Tibial nerve (tissue), 3 donors: ENCODE results near the gene RPS14.

Source experiments
- POLR2A ChIP-seq, 2 donors: fragments of 450-650 bp; IDR thresholded peaks; one replicate each; pipeline ENCODE4 v1.6.1; 2017; ENCODE audit warnings: antibody characterized with exemption in 2 of 2, mild to moderate bottlenecking in 2 of 2, moderate library complexity in 2 of 2
- TF ChIP-seq, protein P1 (sequence below), 5 experiments: fragments of 200-600 bp in 3 of 5; fragments of 450-650 bp in 2 of 5; sonication (generic) in 3 of 5; IDR thresholded peaks; one replicate each; pipeline ENCODE4 v1.5.1; 2016 to 2019; ENCODE audit warnings: antibody characterized with exemption in 5 of 5, mild to moderate bottlenecking in 3 of 5, moderate library complexity in 2 of 5

DNA sequence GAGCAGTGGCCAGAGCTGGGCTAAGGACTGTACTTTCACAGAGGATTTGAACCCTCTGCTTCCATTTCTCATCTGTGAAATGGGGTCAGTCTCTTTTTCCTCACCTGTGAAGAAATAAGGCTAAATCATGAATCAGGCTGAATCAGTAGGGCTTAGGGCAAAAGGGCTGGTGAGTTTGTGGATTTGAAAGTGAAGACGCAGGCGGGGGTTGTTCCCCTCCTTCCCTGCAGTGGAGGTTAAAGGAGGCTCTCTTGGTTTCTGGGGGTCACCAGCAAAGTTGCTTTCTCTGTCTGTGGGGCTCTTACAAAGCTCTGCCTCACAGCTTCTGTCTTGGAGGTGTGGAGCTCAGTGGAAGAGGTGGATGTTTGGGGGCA lies 40.7 kb upstream of the RPS14 start:
- TF ChIP-seq POLR2A (IDR thresholded peaks at IDR 0.05) = no peak
- TF ChIP-seq, protein P1, sequence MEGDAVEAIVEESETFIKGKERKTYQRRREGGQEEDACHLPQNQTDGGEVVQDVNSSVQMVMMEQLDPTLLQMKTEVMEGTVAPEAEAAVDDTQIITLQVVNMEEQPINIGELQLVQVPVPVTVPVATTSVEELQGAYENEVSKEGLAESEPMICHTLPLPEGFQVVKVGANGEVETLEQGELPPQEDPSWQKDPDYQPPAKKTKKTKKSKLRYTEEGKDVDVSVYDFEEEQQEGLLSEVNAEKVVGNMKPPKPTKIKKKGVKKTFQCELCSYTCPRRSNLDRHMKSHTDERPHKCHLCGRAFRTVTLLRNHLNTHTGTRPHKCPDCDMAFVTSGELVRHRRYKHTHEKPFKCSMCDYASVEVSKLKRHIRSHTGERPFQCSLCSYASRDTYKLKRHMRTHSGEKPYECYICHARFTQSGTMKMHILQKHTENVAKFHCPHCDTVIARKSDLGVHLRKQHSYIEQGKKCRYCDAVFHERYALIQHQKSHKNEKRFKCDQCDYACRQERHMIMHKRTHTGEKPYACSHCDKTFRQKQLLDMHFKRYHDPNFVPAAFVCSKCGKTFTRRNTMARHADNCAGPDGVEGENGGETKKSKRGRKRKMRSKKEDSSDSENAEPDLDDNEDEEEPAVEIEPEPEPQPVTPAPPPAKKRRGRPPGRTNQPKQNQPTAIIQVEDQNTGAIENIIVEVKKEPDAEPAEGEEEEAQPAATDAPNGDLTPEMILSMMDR (IDR thresholded peaks at IDR 0.05) = no peak
